CD14-positive monocyte (primary cell): ENCODE results near the gene TTLL4. TPM values are rescaled to one million over a fixed set of nuclear protein-coding genes. Genes with fewer than 3 reads are reported as not detected.

Source experiments
- DNase-seq, 3 donors: peaks; one replicate each; pipeline ENCODE4 v3.0.0-alpha.2; 2011 to 2022
- H2AFZ ChIP-seq: 2 replicates; pipeline ENCODE4 v1.6.0; 2012; ENCODE audit warnings: mild to moderate bottlenecking, low read depth, low read length, inconsistent platforms; ENCODE audit not compliant: insufficient read depth, poor library complexity, severe bottlenecking
- H3K27ac ChIP-seq, 2 donors: 1 replicate in 1 of 2; 2 replicates in 1 of 2; pipeline ENCODE4 v1.5.1; 2012 to 2013; ENCODE audit warnings: low read length in 2 of 2, control low read depth in 1 of 2, inconsistent platforms in 1 of 2, low read depth in 1 of 2, mild to moderate bottlenecking in 1 of 2
- H3K27me3 ChIP-seq, 2 donors: one replicate each; pipeline versions ENCODE4 v1.6.0 to v1.6.1; 2011 to 2013; ENCODE audit warnings: low read length in 2 of 2; ENCODE audit not compliant: control insufficient read depth in 2 of 2, insufficient read depth in 2 of 2
- H3K36me3 ChIP-seq, 2 donors: replicated peaks in 1 of 2; 1 replicate in 1 of 2; 2 replicates in 1 of 2; pipeline versions ENCODE4 v1.5.1 to v1.6.1; 2012 to 2013; ENCODE audit warnings: low read length in 2 of 2, control low read depth in 1 of 2, inconsistent platforms in 1 of 2, mild to moderate bottlenecking in 1 of 2; ENCODE audit not compliant: insufficient read depth in 2 of 2, control insufficient read depth in 1 of 2
- H3K4me1 ChIP-seq, 2 donors: 1 replicate in 1 of 2; 2 replicates in 1 of 2; pipeline versions ENCODE4 v1.5.1 to v1.6.1; 2012 to 2013; ENCODE audit warnings: low read length in 2 of 2, control low read depth in 1 of 2, inconsistent platforms in 1 of 2, mild to moderate bottlenecking in 1 of 2, moderate library complexity in 1 of 2; ENCODE audit not compliant: insufficient read depth in 2 of 2, control insufficient read depth in 1 of 2
- H3K4me2 ChIP-seq: replicated peaks from 2 replicates; pipeline ENCODE3; 2012; ENCODE audit warnings: low read length, moderate library complexity, mild to moderate bottlenecking; ENCODE audit not compliant: poor library complexity, severe bottlenecking; ENCODE audit errors: extremely low read depth
- H3K4me3 ChIP-seq, 3 experiments: fragments of 200-600 bp in 1 of 3; sonication (generic) in 1 of 3; replicated peaks in 1 of 3; 1 replicate in 2 of 3; 2 replicates in 1 of 3; pipeline ENCODE4 v1.5.1; 2011 to 2013; ENCODE audit warnings: low read length in 3 of 3, mild to moderate bottlenecking in 3 of 3, control low read depth in 2 of 3, low read depth in 2 of 3, inconsistent platforms in 1 of 3, moderate library complexity in 1 of 3
- H3K79me2 ChIP-seq: 2 replicates; pipeline ENCODE4 v1.6.0; 2012; ENCODE audit warnings: mild to moderate bottlenecking, control low read depth, inconsistent platforms, low read length, moderate library complexity; ENCODE audit not compliant: insufficient read depth
- H3K9ac ChIP-seq: 2 replicates; pipeline ENCODE4 v1.6.0; 2017; ENCODE audit warnings: low read length, mild to moderate bottlenecking; ENCODE audit not compliant: insufficient read depth, poor library complexity, severe bottlenecking
- H3K9me3 ChIP-seq, 2 donors: replicated peaks in 1 of 2; 1 replicate in 1 of 2; 2 replicates in 1 of 2; pipeline versions ENCODE4 v1.5.1 to v1.6.1; 2012 to 2013; ENCODE audit warnings: low read length in 2 of 2, control low read depth in 1 of 2; ENCODE audit not compliant: control insufficient read depth in 1 of 2, insufficient read depth in 1 of 2
- H4K20me1 ChIP-seq: 2 replicates; pipeline ENCODE4 v1.6.0; 2012; ENCODE audit warnings: mild to moderate bottlenecking, low read length, control low read depth, moderate library complexity; ENCODE audit not compliant: insufficient read depth
- H3K27ac Mint-ChIP-seq, 7 donors: one replicate each; pipeline ENCODE4 v1.8.0; 2020; ENCODE audit warnings: mild to moderate bottlenecking in 7 of 7, mixed read lengths in 7 of 7, moderate library complexity in 6 of 7, inconsistent platforms in 2 of 7
- H3K27me3 Mint-ChIP-seq, 3 donors: one replicate each; pipeline ENCODE4 v1.8.0; 2021 to 2022; ENCODE audit warnings: low read depth in 3 of 3, mild to moderate bottlenecking in 3 of 3, mixed read lengths in 3 of 3, moderate library complexity in 3 of 3, inconsistent platforms in 1 of 3
- H3K36me3 Mint-ChIP-seq, 2 donors: one replicate each; pipeline ENCODE4 v1.8.0; 2020; ENCODE audit warnings: mixed read lengths in 2 of 2, inconsistent platforms in 1 of 2, mild to moderate bottlenecking in 1 of 2
- H3K4me1 Mint-ChIP-seq: one replicate; pipeline ENCODE4 v1.8.0; 2020; ENCODE audit warnings: mild to moderate bottlenecking, mixed read lengths
- H3K4me3 Mint-ChIP-seq, 2 donors: one replicate each; pipeline ENCODE4 v1.8.0; 2020; ENCODE audit warnings: mild to moderate bottlenecking in 2 of 2, mixed read lengths in 2 of 2, moderate library complexity in 1 of 2
- H3K9me3 Mint-ChIP-seq, 7 donors: one replicate each; pipeline ENCODE4 v1.8.0; 2020 to 2022; ENCODE audit warnings: mixed read lengths in 7 of 7, mild to moderate bottlenecking in 6 of 7, moderate library complexity in 6 of 7, inconsistent platforms in 2 of 7
- CTCF ChIP-seq: fragments of 200-600 bp; IDR thresholded peaks from one replicate; pipeline ENCODE4 v1.8.0; 2022; ENCODE audit warnings: antibody characterized with exemption, mild to moderate bottlenecking
- WGBS: methylation state at CpG from one replicate; pipeline ENCODE4 v1.1.5; 2013; ENCODE audit warnings: missing lambda C conversion rate; ENCODE audit not compliant: insufficient coverage; 5-methylcytosine and 5-hydroxymethylcytosine counted together
- intact Hi-C, 2 donors: fragments of 100-400 bp; cut with micrococcal nuclease; formaldehyde crosslinking; loops; one replicate each; pipeline versions ENCODE4 v1.15.0 to v1.15.1; 2023
- polyA plus RNA-seq, 3 donors: library from polyadenylated mRNA; depleted of rRNA in 1 of 3; unstranded in 2 of 3; stranded (reverse) in 1 of 3; fragments of 300-500 nt in 2 of 3; fragments of >200 nt in 1 of 3; fragmentation: Illumina TruSeq in 2 of 3; gene quantifications; 1 replicate in 2 of 3; 2 replicates in 1 of 3; pipeline ENCODE4 v1.2.3, GENCODE V29; 2012 to 2021

The TTLL4 gene
- polyA plus RNA-seq, 3 donors, result 13.5 to 90.2 (median 16.3) TPM

GRCh38 chr2:218726004-218726574 is 15.5 kb downstream of the TTLL4 start:
- intact Hi-C loops, result loop anchor here (2.0 to 5.0 kb wide), 3 partner anchors 15 to 121 kb away; partner anchors contain the start of gene TTLL4 (in 1 of the 2)
- WGBS, result no CpG with 5 or more reads among the region's 6 CpGs
- no peak overlapping the region for H3K27ac Mint-ChIP-seq

More at GRCh38 chr2:218726004-218726574, 15.5 kb downstream of the TTLL4 start:
- H3K4me3 Mint-ChIP-seq, result no peak overlapping the region
- peaks cover 40% of the 10 kb centered on the region for H3K4me1 Mint-ChIP-seq
- peaks cover 12 to 29% (median 25%) of the 10 kb centered on the region in 7 donors for H3K9me3 Mint-ChIP-seq
- no peak overlapping the region for H3K9ac ChIP-seq
- no peaks in the 10 kb centered on the region for H3K27me3 Mint-ChIP-seq
- no peaks in the 10 kb centered on the region for H4K20me1 ChIP-seq
- H3K36me3 Mint-ChIP-seq, result peaks cover 18 to 43% of the 10 kb centered on the region in 2 donors
- no peak overlapping the region for H2AFZ ChIP-seq
- H3K27ac ChIP-seq, result no peak overlapping the region
- no peak overlapping the region for H3K4me3 ChIP-seq
- DNase-seq, result no peak
- peaks cover 3 to 28% of the 10 kb centered on the region in 2 donors for H3K36me3 ChIP-seq
- no peak overlapping the region for H3K4me2 ChIP-seq
- peaks cover 24 to 26% of the 10 kb centered on the region in 2 donors for H3K9me3 ChIP-seq
- no peaks in the 10 kb centered on the region for H3K27me3 ChIP-seq
- no peak for TF ChIP-seq CTCF
- peaks cover 28 to 34% of the 10 kb centered on the region in 2 donors for H3K4me1 ChIP-seq
- peaks cover 79% of the 10 kb centered on the region for H3K79me2 ChIP-seq
